Stimulated activated CD8-positive, alpha-beta memory T cell treated with anti-CD3 and anti-CD28 coated beads, Interleukin-4, amount 100 ng/mL, for 48 hours (primary cell): ENCODE results near the gene HOXD10.

Experiments used
- DNase-seq: peaks from one replicate; pipeline ENCODE4 v3.0.0-alpha.2; 2020

HOXD10 gene

GRCh38 chr2:176082824-176083751 lies 33.5 kb upstream of the HOXD10 start:
- no peak for DNase-seq

GRCh38 chr2:176083796-176084261 lies 32.7 kb upstream of the HOXD10 start, which contains the start of gene EVX2:
TSS of gene EVX2 (minus strand) at chr2:176083962. CDS start at chr2:176083776, 186 bp downstream.
- no peak for DNase-seq

DNA sequence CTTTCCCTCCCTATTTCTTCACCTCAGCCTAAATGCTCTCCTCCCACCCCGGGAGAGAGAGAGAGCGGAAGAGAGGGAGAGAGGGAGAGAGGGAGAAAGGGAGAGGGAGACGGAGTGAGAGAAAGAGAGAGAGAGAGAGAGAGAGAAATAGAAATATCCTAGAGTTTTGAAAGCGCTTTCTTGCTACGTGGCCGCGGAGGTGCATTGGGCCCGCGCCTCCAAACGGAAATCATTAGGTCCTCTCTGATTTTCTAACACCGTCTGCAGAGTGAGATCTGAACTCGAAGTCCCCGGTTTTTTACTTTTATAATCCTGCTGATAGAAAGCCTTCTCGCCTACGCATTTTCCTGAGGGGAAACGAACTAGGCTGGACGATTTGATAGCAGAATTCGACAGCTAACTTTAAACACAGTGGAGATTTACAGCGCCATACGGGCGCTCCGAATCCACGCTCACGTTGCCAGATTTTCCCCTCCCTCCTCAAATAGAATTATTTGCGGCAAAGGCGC lies 31.9 kb upstream of the HOXD10 start:
- DNase-seq, result no peak

- no peak for DNase-seq
Observed at GRCh38 chr2:176085120-176085788, 31.3 kb upstream of the HOXD10 start.

GRCh38 chr2:176085861-176086771 lies 30.5 kb upstream of the HOXD10 start:
- no peak for DNase-seq

DNA sequence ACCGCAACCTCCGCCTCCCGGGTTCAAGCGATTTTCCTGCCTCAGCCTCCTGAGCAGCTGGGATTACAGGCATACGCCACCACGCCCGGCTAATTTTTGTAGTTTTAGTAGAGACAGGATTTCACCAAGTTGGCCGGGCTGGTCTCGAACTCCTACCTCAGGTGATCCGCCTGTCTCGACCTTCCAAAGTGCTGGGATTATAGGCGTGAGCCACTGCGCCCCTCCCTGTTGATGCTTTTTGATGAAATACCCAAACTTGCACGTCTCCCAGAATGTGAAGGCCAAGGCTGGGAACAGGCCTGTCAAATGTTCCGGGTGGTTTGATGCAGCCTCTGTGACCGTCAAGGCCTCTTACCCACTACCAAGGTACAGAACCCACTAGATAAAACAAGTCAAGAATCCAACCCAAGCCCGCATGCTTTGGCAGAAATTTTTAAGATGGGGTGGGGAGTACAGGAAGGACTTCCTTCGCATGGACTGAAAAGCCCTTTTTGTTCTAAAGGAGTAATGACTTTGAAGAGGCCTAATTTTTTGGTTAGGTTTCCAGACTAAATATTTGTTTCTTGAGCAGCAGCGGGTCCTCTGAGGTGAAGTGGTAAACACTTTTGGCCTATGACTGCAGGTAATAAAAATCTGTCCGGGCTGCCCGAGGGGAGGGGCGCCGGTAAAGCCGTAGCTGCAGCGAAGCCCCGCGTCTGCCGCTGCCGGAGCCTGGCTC lies 29.1 kb upstream of the HOXD10 start:
- no peak for DNase-seq

GRCh38 chr2:176088048-176088936 lies 28.3 kb upstream of the HOXD10 start:
- peak; percentile 49 for DNase-seq

GRCh38 chr2:176088937-176089842 lies 27.4 kb upstream of the HOXD10 start:
- DNase-seq, result no peak

DNA sequence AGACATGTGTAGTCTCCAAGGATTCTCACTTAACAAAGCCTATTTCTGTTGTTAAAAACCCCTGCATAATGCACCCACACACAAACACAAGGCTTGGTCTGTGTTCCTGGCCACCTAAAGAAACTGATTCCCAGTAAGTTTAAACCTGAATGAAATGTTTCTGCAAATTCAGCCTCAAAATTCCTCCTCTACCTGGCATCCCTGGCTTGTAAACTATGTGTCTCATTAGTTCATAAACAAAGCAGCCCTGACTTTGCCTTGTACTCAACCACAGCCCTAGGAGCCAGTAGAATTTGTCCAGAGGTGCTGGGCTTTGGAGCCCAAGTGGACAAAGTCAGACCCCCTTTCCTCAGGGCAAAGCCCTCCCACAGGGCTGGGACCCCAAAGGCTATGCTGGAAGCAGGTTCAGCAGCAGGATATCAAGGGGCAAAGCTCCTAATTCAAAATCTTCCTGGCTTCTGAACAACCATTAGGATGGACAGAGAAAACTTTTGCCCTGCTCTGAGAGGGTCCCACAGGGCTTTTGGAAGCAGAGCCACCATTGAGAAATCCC lies 26.7 kb upstream of the HOXD10 start:
- no peak for DNase-seq

DNA sequence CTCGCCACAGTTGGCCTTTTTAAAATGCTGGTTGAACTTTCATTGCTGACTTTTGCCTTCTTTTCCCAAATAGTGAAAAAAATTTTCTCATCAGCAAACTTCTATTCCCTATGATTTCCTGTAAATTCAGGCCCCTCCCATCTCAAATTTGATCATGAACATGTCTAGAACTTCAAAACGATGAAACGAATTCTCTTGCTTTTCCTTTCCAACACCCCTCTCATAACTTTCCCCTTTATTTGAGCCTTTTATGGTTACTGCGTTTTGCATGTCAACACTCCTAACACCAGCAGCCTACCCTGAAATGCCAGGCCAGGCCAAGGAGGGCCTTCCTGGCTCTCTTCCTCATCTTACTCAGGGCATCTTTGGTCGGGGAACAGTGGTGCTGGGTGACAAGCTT lies 25.7 kb upstream of the HOXD10 start:
- no peak for DNase-seq

DNA sequence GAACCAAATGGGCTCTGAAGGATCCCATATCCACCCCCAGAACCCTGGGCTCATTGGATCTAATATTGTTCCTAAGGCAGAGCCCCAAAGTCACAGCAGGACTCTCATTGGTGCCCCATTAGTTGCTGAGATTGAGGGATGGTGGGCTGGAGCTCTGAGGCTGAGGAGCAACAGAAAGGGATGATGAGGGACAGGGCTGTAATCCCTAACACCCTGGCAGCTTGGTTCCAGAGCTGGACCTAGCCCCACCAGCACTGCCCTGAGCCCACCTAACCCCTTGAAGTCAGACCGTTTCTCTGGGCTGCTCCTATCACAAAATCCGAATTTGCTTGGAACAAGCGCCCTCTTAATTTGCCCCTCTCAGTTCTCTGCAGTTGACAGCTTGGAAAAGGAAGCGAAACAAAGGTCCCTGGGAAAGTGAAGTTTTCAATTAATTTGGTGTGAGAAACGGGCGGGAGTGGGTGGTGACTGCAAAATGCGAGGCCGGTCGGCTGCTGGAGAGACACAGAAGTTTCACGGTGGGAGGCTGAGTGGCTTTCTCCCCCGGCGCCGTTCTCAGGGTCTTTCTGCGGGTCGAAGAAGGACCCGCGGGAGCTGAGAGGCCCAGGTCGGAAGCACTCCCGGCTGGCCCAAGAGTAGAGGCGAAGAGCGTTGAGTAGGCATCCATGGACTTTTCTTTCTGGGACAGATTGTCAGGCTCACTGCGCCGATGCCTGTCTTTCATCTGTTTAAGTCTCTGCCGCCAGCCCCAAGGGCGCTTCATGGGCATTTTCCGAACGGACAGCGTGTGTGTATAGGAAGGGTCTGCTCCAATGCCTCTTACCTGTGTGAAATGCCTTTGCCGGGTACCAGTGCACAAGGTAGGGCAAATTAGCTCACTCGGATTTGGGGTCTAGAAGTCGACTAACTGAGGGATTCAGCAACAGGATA lies 25.0 kb upstream of the HOXD10 start:
- no peak for DNase-seq

- DNase-seq, result no peak
Observed at GRCh38 chr2:176092270-176093144, 24.1 kb upstream of the HOXD10 start, which contains the start of gene HOXD13. TSS of gene HOXD13 (plus strand) at chr2:176092721. CDS start at chr2:176092891, 170 bp downstream.

GRCh38 chr2:176093145-176093897 lies 23.3 kb upstream of the HOXD10 start:
- DNase-seq, result no peak

- no peak for DNase-seq
Observed at GRCh38 chr2:176093898-176094249, 22.7 kb upstream of the HOXD10 start.

GRCh38 chr2:176094349-176094748 lies 22.2 kb upstream of the HOXD10 start:
- DNase-seq, result no peak

GRCh38 chr2:176095421-176095820 lies 21.2 kb upstream of the HOXD10 start:
- DNase-seq, result no peak
